Uterus (tissue), 2 donors: ENCODE measurements around the gene ACKR1.

Experiments used
- CTCF ChIP-seq, 4 experiments: fragments of 200-600 bp in 2 of 4; fragments of 450-650 bp in 2 of 4; sonication (generic) in 2 of 4; IDR thresholded peaks; one replicate each; pipeline ENCODE4 v1.5.1; 2016 to 2019; ENCODE audit warnings: antibody characterized with exemption in 4 of 4, mild to moderate bottlenecking in 2 of 4, moderate library complexity in 1 of 4
- POLR2A ChIP-seq, 2 donors: fragments of 450-650 bp; IDR thresholded peaks; one replicate each; pipeline ENCODE4 v1.6.1; 2016; ENCODE audit warnings: antibody characterized with exemption in 2 of 2, mild to moderate bottlenecking in 1 of 2, moderate library complexity in 1 of 2

GRCh38 chr1:159177272-159177907, 27.3 kb upstream of the ACKR1 start:
- TF ChIP-seq CTCF (IDR thresholded peaks at IDR 0.05) (no peak), POLR2A (IDR thresholded peaks at IDR 0.05) (no peak)
